H1 (cell line): ENCODE data around the gene MORC4. TPM values are rescaled to one million over a fixed set of nuclear protein-coding genes. Genes with fewer than 3 reads are reported as not detected.

Experiments
- ASH2L ChIP-seq: fragments of 200-600, 300-600 bp; sonication (generic); IDR thresholded peaks from one replicate; pipeline ENCODE4 v1.7.1; 2017; ENCODE audit warnings: low read length
- BACH1 ChIP-seq: IDR thresholded peaks from 2 replicates; pipeline ENCODE4 v1.6.1; 2012; ENCODE audit warnings: low read length, improper control_type of control experiment
- CHD7 ChIP-seq: fragments of 300-600 bp; sonication (generic); IDR thresholded peaks from 2 replicates; pipeline ENCODE4 v1.7.1; 2012; ENCODE audit warnings: low read length, moderate library complexity, mild to moderate bottlenecking, inconsistent platforms; ENCODE audit not compliant: insufficient replicate concordance
- POLR2A ChIP-seq, 2 experiments: IDR thresholded peaks; 1 replicate in 1 of 2; 2 replicates in 1 of 2; pipeline ENCODE4 v1.6.1; 2011; ENCODE audit warnings: low read depth in 2 of 2, low read length in 2 of 2, mild to moderate bottlenecking in 2 of 2; ENCODE audit errors: control extremely low read depth in 1 of 2
- TEAD4 ChIP-seq: IDR thresholded peaks from 2 replicates; pipeline ENCODE4 v1.6.1; 2012; ENCODE audit warnings: low read depth, low read length, inconsistent platforms, mixed read lengths
- ZNF274 ChIP-seq: IDR thresholded peaks from 2 replicates; pipeline ENCODE4 v1.7.0; 2012; ENCODE audit warnings: low read length, borderline replicate concordance; ENCODE audit errors: extremely low read depth
- polyA plus RNA-seq, 7 experiments: library from polyadenylated mRNA; depleted of rRNA in 3 of 7; stranded (reverse) in 5 of 7; unstranded in 2 of 7; fragments of >200 nt in 5 of 7; fragments of 200-250 nt in 2 of 7; gene quantifications; 1 replicate in 5 of 7; 2 replicates in 1 of 7; 4 replicates in 1 of 7; pipeline versions ENCODE4 v1.2.1 to v1.2.3, GENCODE V29; 2011 to 2013; ENCODE audit warnings: missing spikeins in 2 of 7, mixed read lengths in 2 of 7
- total RNA-seq: library from RNA; stranded (reverse); fragmentation: NEBNext Ultra II Directional; extraction: Animal tissue kit (Norgen Biotek cat#: 25700); gene quantifications from 2 replicates; pipeline ENCODE4 v1.2.1, GENCODE V29; 2021

MORC4 gene
- total and polyA plus RNA-seq, 2 of the 8 experiments (the other 6 are each of a cell fraction or from before 2014, with no cell fraction given): 1.4 to 2.5 TPM

GRCh38 chrX:106899276-106899675, 100.7 kb downstream of the MORC4 start (continued):
- no peak for TF ChIP-seq CHD7
- TF ChIP-seq BACH1: no peak
- no peak for TF ChIP-seq POLR2A (IDR thresholded peaks at IDR 0.05; ENCODE audit: control extremely low read depth in 1 of 2, low read depth in 2 of 2, low read length in 2 of 2)
- TF ChIP-seq ZNF274: no peak
- no peak for TF ChIP-seq TEAD4
- TF ChIP-seq ASH2L: no peak
